ENCODE results near the gene GYS1. TPM values are rescaled to one million over a fixed set of nuclear protein-coding genes. Genes with fewer than 3 reads are reported as not detected.

The GYS1 gene
- total RNA-seq, 1 donor from 2014 or later, result 88.6 TPM

GRCh38 chr19:48988860-48989259, 4.2 kb downstream of the GYS1 start:
- DNase-seq, result no peak

GRCh38 chr19:48988286-48988685, 4.8 kb downstream of the GYS1 start:
- DNase-seq, result no peak

- no peak for DNase-seq
Measured at GRCh38 chr19:48987323-48987722, 5.8 kb downstream of the GYS1 start.

- no peak for DNase-seq
Measured at GRCh38 chr19:48986211-48986610, 6.9 kb downstream of the GYS1 start.

GRCh38 chr19:48985711-48986110, 7.4 kb downstream of the GYS1 start:
- DNase-seq, result no peak

GRCh38 chr19:48982280-48982679, 10.8 kb downstream of the GYS1 start:
- DNase-seq, result no peak

GRCh38 chr19:48977061-48977460, 16.0 kb downstream of the GYS1 start:
- no peak for DNase-seq

- DNase-seq, result peak; percentile 70
Measured at GRCh38 chr19:48975947-48976847, 16.9 kb downstream of the GYS1 start.

GRCh38 chr19:48970923-48971395, 22.1 kb downstream of the GYS1 start:
- DNase-seq, result peak; percentile 91

- DNase-seq, result no peak
Measured at GRCh38 chr19:48970139-48970766, 22.9 kb downstream of the GYS1 start.

- DNase-seq, result no peak
Measured at GRCh38 chr19:48969276-48970138, 23.6 kb downstream of the GYS1 start.

GRCh38 chr19:48968813-48969218, 24.3 kb downstream of the GYS1 start:
- DNase-seq, result no peak

- no peak for DNase-seq
Measured at GRCh38 chr19:48968179-48968661, 24.9 kb downstream of the GYS1 start.

GRCh38 chr19:48967346-48968178, 25.5 kb downstream of the GYS1 start:
- no peak for DNase-seq

GRCh38 chr19:48966541-48967345, 26.4 kb downstream of the GYS1 start:
- no peak for DNase-seq

- peak; percentile 95 for DNase-seq
Measured at GRCh38 chr19:48965806-48966540, 27.1 kb downstream of the GYS1 start.

GRCh38 chr19:48965040-48965805, 27.9 kb downstream of the GYS1 start, which contains the start of gene FTL:
Gene FTL, plus strand, starts transcription at chr19:48965309. Its CDS starts 199 bp downstream, at chr19:48965508.
- peak; percentile 97 for DNase-seq

GRCh38 chr19:48964205-48965039, 28.7 kb downstream of the GYS1 start:
- DNase-seq, result peak; percentile 40
